AG09319 (cell line): ENCODE results near the gene CHID1.

Source experiments
- DNase-seq: peaks from one replicate; pipeline ENCODE4 v3.0.0-alpha.2; 2010; ENCODE audit warnings: low read depth; ENCODE audit errors: extremely low read depth
- CTCF ChIP-seq: IDR thresholded peaks from 2 replicates; pipeline ENCODE4 v1.5.1; 2011; ENCODE audit warnings: low read depth, mild to moderate bottlenecking, inconsistent platforms, low read length, moderate library complexity

Gene CHID1

GRCh38 chr11:910589-911030 is at the start of gene CHID1:
Gene CHID1, minus strand, starts transcription at chr11:910810. Its CDS starts 5,994 bp downstream, at chr11:904816.
- DNase-seq: peak; percentile 42
- TF ChIP-seq CTCF: no peak

GRCh38 chr11:959608-960007 is 49.0 kb upstream of the CHID1 start:
- no peak for DNase-seq
- no peak for TF ChIP-seq CTCF

GRCh38 chr11:959027-959426 is 48.4 kb upstream of the CHID1 start:
- TF ChIP-seq CTCF: no peak
- DNase-seq: no peak

- no peak for TF ChIP-seq CTCF
- no peak for DNase-seq
Observed at GRCh38 chr11:958101-958500, 47.5 kb upstream of the CHID1 start.

- no peak for DNase-seq
- TF ChIP-seq CTCF: no peak
Observed at GRCh38 chr11:957212-957920, 46.8 kb upstream of the CHID1 start.

- no peak for TF ChIP-seq CTCF
- no peak for DNase-seq
Observed at GRCh38 chr11:955154-956063, 44.8 kb upstream of the CHID1 start.
